ENCODE data around the gene ADAMTS17.

DNA sequence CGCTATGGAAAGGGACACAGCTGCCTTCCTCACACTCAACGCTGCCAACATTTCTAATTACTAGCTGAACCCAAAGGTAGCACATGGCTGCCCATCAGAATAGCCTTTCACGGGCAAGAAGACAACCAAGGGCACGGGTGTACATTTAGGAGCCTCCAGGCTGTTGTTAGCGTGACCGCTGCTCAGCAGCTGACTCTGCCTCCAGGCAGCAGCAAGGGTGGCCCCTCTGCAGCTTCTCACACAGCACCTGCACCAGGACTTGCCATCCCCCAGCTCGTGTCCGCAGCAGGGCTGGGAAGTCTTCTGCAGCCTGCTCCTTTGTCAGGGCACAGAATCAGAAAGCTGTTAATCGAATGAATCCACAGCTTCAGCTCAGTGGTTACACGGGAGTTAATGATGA, 146.8 kb downstream of the ADAMTS17 start:
- TF ChIP-seq, protein P1, sequence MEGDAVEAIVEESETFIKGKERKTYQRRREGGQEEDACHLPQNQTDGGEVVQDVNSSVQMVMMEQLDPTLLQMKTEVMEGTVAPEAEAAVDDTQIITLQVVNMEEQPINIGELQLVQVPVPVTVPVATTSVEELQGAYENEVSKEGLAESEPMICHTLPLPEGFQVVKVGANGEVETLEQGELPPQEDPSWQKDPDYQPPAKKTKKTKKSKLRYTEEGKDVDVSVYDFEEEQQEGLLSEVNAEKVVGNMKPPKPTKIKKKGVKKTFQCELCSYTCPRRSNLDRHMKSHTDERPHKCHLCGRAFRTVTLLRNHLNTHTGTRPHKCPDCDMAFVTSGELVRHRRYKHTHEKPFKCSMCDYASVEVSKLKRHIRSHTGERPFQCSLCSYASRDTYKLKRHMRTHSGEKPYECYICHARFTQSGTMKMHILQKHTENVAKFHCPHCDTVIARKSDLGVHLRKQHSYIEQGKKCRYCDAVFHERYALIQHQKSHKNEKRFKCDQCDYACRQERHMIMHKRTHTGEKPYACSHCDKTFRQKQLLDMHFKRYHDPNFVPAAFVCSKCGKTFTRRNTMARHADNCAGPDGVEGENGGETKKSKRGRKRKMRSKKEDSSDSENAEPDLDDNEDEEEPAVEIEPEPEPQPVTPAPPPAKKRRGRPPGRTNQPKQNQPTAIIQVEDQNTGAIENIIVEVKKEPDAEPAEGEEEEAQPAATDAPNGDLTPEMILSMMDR (IDR thresholded peaks at IDR 0.05) = no peak
- TF ChIP-seq POLR2A (IDR thresholded peaks at IDR 0.05) = no peak

All from right lobe of liver (tissue), 4 donors.